Hematopoietic multipotent progenitor cell treated with erythropoietin and hydrocortisone succinate and interleukin-3 and kit ligand, for 6 days (in vitro differentiated cells): ENCODE measurements around the gene S100PBP.
"Not testable (repeated sequence)": the region's sequence is repeated elsewhere in the genome, so short reads cannot be mapped to it uniquely, and the experiment has no call there.

ENCODE experiments used
- DNase-seq: peaks from one replicate; pipeline ENCODE4 v3.0.0-alpha.2; 2015

Gene S100PBP

DNA sequence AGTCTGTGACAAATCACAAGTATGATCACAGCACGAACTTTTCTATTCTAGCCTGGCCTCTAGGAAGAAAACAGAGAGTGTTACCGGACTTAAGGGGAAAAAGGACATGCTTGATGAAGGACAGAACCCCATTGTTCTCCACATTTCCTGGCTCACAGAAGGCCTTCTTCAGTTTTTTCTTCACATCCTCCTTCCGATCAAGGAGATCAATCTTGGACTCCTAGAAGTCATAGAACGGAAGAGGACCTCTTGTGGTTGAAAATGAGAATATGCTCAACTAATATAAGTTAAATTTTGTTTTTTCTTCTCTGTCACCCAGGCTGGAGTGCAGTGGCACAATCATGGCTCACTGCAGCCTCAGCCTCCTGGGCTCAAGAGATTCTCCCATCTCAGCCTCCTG, 30.6 kb upstream of the S100PBP start:
- peak; percentile 54 for DNase-seq

DNA sequence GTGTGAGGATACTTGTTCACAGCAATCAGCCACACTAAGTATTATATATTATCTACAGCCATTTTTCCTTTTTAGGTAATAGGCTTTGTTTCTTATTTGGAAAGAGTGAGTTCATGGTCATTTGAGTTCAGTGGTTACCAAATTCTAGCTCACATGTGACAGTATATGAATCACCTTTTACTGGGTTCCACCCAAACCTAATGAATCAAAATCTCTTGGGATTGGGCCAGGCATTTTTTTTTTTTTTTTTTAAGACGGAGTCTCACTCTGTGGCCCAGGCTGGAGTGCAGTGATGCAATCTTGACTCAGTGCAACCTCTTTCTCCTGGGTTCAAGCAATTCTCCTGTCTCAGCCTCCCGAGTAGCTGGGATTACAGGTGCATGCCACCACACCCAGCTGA, 28.1 kb upstream of the S100PBP start:
- DNase-seq, result not testable (repeated sequence)

DNA sequence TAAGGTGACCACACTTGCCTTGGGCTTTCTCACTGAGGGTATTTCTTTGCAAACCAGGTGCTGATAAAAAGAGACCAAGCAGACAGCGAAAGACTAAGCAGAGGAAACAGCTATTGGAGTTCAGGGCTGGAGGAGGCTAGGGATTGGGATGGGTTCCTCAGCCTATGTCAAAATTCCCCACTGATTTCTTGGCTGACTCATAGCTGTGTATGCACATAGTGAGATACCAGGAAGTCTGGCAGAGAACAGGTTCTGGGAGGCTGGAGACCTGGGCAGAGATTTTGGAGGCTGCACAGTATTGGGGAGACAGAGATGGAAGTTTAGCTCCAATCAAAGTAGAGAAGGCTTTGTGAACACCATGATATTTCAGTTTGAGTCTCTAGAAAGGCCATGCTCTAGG, 25.6 kb upstream of the S100PBP start:
- no peak for DNase-seq

DNA sequence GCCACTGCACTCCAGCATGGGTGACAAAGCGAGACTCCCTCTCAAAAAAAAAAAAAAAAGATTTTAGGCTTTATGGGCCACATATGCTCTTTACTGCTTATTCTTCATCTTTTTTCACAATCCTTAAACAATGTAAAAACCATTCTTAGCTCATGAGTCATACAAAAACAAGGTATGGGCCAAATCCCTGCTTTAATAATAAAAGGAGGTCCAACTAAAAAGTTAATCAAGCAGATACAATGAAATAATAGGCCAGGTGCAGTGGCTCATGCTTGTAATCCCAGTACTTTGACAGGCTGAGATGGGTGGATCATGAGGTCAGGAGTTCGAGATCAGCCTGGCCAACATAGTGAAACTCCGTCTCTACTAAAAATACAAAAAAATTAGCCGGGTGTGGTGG, 21.7 kb upstream of the S100PBP start:
- not testable (repeated sequence) for DNase-seq

DNA sequence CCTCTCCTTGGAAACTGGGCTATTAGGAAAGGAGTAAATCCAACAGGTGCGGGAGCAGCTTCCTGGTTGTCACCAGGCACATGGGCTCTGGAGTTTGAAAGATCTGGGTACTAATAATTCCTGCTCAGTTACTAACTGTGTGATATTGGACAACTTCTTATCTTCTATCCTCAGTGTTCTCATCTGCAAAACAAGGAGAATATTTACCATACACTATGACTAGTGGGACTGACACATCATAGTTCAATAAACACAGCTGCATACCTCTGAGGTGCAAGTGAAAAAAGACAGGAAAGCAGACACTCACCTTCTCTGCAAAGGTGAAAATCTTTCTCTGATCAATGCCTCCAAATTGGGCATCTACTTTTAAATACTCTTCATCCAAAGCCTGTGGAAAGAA, 20.0 kb upstream of the S100PBP start:
- no peak for DNase-seq

DNA sequence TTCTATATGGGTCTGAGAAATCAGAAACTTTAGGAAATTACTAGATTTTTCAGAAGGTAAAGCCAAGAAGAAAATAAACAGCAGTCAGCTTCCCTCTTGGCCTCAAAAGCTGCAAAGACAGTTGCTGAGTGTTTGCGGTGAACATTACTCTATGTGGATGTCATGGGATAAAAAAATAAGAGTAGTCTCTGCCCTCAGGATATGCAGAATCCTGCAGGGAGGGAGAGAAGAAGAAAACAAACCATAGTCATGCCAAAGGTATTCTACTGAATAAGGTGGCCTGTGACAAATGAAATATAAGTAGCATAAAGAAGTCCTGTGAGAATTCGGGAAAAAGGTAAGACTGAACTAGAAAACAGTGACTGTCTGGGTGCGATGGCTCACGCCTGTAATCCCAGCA, 19.3 kb upstream of the S100PBP start:
- no peak for DNase-seq

DNA sequence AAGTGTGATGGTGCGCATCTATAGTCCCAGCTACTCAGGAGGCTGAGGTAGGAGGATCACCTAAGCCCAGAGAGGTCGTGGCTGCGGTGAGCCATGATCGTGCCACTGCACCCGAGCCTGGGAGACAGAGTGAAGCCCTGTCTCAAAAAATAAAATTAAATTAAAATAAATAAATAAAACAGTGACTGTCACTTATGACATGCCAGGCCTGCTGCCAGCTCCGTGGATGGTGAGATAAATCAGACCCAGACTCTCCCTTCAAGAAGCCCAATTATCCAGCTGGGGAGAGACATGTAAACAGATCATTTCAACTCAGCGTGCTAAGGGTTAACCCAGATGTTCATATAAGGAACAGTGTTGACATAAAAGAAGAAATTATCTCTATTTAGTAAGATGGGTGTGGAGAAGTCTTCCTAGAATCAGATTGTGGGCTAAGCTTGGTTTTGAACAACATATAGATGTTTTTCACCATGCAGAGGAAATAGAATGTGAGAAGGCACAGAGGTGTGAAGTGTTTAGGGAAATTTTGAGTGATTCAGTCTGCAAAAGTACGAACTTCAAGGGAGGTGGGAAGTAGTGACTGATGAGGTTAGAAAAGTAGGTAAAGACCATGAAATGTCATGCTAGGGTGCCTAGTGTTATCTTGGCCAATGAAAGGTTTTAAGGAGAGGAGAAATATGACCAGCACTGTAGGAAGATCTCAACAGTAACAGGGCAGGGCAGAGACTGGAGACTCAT, 18.6 kb upstream of the S100PBP start:
- DNase-seq, result peak; percentile 46

DNA sequence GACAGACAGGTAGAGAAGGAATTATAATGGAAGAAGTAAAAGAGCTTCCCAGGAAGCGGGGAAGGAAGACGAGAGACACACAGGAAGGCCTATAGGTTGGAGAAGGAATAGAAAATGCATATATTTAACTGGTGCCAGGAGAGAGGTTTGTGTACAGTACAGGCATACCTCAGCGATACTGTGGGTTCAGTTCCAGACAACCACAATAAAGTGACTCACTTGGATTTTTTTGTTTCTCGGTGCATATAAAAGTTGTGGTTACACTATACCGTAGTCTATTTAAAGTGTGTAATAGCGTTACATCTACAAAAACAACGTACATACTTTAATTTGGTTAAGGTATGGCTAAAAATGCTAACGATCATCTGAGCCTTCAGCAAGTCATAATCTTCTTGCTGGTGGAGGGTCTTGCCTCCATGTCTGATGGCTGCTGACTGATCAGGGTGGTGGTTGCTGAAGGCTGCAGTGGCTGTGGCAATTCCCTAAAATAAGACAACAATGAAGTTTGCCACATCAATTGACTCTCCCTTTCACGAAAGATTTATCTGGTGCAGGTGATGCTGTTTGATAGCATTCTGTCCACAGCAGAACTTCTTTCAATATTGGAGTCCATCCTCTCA, 16.2 kb upstream of the S100PBP start:
- DNase-seq, result no peak

DNA sequence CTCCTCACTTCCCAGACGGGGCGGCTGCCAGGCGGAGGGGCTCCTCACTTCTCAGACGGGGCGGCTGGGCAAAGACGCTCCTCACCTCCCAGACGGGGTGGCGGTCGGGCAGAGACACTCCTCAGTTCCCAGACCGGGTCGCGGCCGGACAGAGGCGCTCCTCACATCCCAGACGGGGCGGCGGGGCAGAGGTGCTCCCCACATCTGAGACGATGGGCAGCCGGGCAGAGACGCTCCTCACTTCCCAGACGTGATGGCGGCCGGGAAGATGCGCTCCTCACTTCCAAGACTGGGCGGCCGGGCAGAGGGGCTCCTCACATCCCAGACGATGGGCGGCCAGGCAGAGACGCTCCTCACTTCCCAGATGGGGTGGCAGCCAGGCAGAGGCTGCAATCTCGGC, 13.0 kb upstream of the S100PBP start:
- DNase-seq, result not testable (repeated sequence)

DNA sequence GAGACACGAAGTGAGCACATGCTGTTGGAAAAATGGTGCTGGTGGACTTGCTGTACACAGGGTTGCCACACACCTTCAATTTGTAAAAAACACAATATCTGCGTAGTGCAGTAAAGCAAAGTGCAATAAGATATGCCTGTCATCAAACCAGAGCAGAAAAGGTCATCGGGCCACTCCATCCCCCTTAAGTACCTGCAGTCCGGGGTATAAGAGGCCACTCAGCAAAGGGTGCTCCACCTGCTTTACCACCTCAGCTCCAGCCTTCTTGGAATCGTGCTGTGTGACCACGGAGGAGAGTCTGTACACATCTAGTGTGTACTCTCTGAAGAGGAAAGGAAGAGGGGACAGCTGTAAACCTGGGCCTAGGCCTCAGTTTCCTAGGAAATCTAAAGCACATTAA, 11.2 kb upstream of the S100PBP start:
- DNase-seq, result no peak

DNA sequence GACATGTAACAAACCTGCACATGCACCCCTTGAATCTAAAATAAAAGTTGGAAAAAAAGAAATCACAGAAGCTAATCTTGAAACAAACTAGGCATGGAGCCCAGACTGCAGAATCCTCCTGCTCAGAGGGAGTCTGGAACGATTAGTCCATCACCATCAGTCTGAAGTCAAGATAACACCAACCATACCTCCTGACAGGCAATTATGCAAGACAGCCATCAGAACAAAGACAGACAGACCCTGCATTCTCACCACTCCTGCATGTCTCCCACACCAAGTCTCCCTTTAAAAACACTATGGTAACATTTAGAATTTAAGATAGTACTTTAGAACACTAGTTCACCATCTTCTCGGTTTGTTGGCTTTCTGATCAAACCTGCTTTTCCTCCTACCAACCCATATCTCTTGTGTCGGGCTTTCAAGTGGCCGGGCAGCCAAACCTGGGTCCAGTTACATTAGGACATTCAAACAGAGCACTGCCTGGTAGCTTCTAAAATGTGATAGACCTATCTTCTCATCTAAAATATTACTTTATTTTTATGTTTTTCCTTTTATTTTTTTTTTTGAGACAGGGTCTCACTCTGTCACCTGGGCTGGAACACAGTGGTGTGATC, 10.4 kb upstream of the S100PBP start:
- DNase-seq, result no peak

DNA sequence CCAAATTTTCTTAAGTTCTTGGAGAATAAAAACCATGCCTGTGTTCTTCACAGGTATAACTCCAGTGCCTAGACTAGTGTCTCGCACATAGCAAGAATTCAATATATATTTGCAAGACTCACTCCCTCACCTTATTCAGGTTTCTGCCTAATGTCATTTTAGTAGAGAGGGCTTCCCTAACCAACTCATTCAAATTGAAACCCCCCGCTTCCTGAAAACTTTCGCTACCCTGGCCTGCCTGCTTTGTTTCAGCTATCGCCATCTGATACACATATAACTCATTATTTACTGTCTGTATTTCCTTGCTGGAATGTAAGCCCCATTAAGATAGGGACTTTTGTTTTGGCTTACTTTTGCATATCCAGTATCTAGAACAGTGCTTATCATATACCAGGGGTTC, 8.9 kb upstream of the S100PBP start:
- DNase-seq, result no peak

DNA sequence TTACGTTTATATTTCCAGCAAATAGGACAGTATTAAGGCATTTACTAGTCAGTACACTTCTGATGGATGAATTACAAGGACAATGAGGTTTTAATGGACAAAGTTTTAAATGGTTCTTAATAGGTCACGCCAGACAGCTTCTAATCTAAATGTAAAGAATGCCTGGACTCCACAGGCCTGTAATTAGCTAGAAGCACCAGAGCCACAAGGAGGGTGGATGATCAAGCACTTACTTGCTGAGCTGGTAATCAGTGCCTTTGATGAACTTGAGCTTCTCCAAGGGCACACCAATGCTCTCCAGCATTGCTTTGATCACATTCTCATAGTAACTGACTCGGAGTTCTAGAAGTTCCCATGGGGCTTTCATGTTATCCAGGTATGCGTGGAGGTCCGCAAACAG, 7.1 kb upstream of the S100PBP start:
- no peak for DNase-seq

DNA sequence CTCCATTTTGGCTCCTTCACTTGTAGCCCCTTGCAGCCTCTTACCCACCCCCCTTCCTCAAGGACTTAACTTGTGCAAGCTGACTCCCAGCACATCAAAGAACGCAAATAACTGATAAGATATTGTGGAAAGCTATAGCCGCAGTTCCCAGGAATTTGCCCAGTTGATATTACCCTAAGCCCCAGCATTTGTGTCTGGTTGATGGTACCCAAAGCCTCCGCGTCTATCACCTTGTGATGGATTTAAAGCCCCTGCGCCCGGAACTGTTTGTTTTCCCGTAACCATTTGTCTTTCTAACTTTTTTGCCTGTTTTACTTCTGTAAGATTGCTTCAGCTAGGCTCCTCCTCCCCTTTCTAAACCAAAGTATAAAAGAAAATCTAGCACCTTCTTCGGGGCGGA, 6.2 kb upstream of the S100PBP start:
- no peak for DNase-seq

DNA sequence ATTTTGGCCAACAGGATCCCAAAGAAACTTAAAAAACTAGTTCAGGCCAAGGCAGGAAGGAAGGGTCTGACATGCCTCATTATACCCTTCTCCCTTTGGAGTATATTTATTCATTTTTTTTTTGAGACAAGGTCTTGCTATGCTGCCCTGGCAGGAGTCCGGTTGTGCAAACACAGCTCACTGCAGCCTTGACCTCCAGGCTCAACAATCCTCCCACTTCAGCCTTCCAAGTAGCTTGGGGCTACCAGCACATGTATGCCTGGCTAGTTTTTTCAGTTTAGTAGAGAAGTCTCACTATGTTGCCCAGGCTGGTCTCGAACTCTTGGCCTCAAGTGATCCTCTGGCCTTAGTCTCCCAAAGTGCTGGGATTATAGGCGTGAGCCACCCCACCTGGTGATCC, 5.5 kb upstream of the S100PBP start:
- no peak for DNase-seq

DNA sequence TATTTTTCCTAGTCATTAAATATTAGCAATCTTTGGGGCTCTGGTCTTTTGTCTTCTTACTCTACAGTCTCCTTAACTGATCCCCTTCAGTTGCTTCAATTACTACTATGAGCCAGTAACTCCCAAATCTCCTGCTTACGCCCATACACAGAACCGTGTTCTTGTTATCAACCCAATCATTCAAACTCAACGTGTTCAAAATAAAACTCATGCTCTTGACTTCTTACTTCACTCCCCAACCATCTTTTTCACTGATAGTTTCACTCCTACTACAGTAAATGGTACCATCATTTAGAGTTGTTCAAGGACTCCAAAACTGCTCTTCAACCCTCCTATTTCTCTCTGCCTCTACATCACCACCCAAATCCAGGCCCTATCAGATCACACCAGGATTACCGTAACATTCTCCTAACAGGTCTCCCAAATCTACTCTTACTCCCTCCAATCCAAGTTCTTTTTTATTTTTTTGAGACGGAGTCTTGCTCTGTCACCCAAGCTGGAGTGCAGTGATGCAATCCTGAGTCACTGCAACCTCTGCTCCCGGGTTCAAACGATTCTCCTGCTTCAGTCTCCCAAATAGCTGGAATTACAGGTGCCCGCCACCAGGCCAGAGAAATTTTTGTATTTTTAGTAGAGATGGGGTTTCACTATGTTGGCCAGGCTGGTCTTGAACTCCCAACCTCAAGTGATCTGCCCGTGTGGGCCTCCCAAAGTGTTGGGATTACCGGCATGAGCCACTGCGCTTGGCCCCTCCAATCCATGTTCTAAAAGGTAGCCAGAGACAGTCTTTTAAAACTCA, 3.3 kb upstream of the S100PBP start:
- DNase-seq, result peak; percentile 24

DNA sequence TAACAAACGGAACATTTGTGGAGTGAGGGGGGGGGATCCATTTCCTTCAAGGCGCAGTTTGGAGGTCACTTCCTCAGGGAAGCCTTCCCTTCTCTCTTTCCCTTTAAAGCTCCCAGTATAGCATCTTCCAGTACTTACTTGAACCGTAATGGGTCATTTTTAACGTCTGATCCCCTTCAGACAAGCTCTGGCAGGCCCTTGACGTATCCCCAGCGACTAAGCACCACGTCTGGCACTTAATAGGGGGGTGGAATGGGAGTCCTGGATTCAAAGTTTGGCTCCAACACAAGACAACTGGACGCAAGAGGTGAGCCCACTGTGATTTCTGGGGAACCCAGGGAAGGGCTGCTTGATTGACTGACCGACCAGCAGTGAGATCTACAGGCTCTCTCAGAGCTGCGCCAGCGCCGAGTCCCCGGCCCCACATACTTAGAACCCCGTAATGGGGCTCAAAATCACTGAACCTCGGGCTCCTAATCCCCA, 736 bp upstream of the S100PBP start:
- DNase-seq, result peak; percentile 56

DNA sequence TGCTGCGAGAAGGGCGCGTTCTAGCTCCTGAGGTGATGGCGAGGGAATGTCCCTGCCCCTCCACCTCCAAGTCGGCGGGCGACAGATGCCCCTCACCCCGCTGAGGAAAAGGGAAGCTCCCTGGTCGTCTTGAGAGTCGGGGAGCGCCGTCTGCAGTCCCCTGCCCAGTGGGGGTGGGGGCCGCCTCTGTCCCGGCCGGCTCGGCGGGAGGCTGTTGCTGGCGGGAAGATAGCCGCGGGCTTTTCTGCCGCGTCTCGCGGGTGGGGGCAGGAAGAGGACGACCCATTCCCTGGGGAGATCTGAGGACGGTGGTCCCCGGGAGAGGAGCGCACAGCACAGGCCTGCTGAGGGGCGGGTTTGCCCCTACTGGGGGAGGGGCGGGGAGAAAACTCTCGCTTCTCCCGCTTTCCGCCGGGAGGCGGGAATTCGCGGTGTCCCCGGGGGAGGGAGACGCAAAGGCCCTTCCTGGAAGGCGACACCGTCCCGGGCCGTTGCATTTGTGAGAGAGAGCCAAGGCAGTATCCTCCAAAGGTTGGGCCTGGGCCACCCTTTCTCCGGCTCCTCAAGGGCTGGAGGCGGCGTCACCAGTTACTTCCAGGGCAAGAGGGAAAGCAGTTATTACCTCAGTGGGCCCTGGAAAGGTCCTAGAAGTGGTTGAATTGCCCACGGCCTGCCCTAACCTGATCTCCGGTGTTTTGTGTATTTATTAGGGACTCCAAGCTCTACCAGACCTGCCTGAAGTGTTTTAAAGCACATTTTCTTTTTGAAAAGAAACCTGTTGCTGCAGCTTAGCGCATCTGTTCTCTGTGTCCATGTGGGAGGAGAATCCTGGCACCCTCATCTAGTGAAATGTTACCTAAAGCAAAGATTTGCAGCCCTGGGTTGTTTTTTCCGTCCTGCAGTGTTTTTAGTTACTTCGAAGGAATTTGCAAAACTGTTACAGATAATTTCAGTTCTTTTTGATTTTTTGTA, 648 bp downstream of the S100PBP start:
- DNase-seq, result peak; percentile 71

DNA sequence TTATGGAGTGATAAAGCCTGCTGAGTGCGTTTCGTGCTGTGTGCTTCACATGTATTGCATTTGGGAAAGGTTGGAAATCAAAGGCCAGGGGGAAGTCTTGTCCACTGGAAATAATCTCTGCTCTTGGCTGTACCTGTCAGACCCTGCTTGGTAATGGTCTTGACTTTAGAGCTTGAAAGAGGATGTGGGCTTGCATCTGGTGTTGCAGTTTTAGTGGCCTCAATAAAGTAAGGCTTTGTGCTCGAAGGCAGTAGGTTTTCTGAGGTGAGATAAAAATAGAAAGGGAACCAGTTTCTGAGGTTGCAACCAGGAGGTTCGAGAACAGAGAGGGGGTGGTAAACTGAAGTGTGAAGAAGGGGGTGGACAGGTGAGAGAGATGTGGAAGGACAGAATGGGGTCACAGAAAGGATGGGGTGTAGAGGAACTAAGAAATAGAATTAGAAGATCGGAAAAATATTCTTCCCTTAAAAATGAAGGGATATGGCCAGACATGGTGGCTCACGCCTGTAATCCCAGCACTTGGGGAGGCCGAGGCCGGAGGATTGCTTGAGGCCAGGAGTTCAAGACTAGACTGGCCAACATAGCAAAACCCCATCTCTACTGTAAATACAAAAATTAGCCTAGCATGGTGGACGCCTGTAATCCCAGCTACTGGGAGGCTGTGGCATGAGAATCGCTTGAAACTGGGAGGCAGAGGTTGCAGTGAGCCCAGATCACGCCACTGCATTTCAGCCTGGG, 1.5 kb downstream of the S100PBP start:
- peak; percentile 53 for DNase-seq

DNA sequence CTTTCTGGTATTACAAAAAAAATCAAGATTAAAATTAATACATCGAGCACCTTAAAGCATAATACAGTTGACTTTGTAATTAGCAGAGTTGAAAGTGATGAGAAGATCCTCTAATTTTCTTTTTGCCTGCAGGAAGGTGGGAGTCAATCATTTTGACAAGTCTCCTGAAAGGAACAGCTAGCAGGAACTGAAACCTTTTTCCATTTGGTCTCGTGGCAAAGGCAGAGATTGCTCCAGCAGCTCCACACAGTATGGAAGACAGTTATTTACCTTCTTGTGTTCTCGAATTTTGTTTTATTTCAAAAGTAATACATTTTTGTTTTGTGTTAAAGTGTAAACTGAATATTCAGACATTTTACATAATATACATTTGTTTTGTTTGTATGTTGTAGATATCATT, 7.7 kb downstream of the S100PBP start:
- DNase-seq, result no peak

DNA sequence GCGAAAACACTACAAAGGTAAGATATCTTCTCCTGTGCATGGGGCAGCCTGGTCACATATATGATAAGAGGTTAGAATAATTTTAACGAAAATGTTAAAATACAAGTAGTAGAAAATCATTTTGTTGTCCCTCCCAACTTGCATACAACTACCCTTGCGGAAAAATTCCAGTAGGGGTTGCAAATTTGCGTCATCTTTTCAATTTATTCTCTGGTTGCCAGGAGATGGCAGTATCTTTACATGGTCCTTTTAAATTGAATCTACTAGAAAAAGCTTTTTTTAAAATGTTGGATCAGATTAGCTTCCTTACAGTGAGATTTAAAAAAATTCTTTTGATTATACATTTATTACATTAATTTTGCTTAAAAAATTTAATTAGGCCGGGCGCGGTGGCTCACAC, 10.9 kb downstream of the S100PBP start:
- peak; percentile 50 for DNase-seq
